GM12801 (cell line): ENCODE results near the gene AMOTL1.

Experiments used
- TF ChIP-seq, protein P1 (sequence below): IDR thresholded peaks from one replicate; pipeline ENCODE4 v1.5.1; 2011; ENCODE audit warnings: control low read depth; ENCODE audit not compliant: insufficient read length; ENCODE audit errors: extremely low read depth

AMOTL1 gene

DNA sequence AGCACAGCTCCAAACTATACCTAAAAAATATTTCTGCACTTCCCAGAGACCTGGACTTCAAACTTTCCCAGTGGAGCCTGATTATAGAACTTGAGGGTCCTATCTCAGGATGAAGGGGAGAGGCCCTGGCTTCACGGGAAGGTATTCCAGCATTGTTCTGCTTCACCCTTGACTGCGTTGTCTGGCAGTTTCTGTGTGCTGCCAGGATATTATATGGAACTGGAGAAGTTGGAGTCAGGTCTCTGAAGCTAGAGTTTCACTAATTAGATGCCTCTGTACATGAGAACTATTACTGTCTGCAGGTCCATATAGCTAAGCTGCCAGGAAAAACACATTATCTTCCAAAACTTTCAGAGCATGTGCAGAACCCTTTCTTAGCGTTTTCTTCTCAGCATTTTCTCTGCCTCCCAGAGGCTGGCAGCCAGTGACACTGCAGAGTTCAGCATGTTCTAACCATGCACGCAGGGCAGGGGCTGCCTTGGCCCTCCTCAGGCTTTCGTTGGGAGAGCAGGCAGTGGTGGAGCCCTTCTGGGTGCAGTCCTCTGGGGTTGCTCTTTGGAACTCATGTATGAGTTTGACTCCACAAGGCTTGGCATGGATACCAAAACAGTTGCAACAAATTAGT, 105.9 kb downstream of the AMOTL1 start:
- TF ChIP-seq, protein P1, sequence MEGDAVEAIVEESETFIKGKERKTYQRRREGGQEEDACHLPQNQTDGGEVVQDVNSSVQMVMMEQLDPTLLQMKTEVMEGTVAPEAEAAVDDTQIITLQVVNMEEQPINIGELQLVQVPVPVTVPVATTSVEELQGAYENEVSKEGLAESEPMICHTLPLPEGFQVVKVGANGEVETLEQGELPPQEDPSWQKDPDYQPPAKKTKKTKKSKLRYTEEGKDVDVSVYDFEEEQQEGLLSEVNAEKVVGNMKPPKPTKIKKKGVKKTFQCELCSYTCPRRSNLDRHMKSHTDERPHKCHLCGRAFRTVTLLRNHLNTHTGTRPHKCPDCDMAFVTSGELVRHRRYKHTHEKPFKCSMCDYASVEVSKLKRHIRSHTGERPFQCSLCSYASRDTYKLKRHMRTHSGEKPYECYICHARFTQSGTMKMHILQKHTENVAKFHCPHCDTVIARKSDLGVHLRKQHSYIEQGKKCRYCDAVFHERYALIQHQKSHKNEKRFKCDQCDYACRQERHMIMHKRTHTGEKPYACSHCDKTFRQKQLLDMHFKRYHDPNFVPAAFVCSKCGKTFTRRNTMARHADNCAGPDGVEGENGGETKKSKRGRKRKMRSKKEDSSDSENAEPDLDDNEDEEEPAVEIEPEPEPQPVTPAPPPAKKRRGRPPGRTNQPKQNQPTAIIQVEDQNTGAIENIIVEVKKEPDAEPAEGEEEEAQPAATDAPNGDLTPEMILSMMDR: no peak

DNA sequence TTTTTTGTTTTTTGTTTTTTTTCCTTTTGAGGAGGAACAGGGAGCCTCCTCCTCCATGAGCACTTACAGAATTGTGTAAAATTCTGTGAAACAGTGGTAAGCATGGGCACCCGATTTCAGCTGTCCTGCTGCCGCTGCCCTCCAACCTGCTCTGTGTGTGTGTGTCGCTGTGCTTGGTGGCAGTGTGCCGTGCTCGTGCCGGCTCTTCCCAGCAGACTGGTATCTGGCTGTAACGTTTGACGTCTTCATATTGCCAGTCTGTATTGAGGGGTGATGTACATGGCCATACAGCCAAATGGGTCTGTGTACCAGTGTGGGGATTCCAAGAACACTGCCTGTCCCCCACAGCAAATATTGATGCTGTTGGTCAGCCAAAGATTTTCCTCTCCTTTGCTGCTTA, 108.1 kb downstream of the AMOTL1 start:
- TF ChIP-seq, protein P1: no peak

DNA sequence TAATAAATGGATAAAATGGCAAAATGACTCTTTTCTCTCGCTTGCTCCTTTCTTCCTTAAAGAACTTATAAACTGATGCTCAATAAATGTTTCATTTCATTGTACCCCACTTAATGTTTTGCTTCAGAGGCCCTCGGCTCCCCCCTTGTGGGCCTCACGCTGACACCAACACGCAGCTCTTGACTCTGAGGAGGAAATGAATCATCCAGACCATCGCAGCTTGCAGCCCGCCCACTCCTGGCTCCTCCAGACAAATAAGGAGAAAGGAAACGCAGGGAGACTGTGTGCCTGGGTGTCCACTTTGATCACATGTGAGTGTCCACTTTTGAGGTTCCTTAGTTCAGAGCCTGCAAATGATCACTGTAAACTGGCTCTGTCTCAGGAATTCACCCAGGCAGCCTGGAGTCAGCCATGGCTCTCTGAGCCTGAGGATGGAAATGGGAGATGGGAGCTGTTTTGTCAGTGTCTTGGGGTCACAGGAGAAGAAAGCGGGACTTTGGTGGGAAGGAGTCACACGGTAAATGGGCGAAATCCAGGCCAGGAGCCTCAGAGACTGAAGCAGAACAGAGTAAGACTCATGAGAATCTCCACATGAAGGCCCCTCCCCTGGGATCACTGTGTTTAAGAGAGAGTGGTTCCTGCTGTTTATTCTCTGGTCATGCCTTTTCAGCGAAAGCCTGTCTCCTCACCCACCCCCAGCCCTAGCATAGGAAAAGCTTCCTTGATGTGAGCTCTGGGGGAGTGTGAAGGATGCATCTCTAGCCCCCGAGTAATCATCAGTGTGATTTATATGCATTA, 108.7 kb downstream of the AMOTL1 start:
- TF ChIP-seq, protein P1: no peak

DNA sequence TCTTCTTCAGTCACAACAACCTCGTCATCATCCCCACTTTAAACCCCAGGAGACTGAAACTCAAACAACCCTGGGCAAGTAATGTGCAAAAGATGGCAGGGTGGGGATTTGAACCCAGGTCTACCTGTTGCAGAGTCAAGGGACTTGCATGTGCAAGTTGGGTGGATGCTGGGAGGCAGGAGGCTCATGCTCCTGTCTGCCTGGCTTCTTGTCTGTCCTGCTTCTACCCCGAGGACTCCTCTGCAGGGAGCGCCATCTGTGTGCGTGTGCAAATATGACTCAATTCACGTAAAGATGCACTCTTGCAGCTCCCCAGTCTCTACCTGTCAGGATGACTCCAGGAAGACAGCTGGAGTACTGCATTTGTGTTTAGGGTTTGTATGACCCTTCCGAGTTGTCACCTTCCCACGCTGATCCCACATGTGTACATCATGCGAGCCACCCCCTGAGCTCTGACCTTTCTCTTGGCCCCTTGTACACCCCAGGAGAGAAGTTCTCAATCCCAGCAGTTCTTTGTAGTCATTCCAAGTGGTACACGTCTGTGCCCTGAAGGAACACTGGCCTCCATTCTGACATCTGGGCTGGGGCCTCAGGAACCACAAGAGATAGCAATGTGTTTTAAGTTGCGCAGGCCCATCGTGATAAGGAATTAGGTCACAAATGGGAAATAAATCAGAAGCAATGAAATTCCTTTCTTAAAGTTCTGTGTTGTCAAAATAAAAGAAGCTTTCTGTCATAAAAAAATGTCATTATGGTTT, 109.5 kb downstream of the AMOTL1 start:
- TF ChIP-seq, protein P1: no peak

DNA sequence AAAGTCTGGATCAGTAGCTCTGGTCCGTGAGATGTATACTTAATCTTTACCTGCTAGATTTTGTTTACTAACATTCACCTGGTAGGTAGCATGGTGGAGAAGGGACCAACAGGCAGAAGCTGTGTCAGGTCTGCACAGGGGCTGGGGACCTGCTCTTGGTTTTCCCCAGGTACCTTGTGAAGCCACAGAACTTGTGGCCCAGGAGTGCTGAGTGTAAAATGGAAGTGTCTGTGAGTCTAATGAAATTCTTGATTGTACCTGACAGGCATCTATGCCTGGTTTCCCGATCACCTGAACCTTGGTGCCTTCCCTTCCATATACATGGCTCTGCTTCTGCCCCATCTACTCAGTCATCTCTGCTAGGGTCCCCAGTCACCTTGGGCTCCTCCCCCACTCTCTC, 110.8 kb downstream of the AMOTL1 start:
- TF ChIP-seq, protein P1: no peak

DNA sequence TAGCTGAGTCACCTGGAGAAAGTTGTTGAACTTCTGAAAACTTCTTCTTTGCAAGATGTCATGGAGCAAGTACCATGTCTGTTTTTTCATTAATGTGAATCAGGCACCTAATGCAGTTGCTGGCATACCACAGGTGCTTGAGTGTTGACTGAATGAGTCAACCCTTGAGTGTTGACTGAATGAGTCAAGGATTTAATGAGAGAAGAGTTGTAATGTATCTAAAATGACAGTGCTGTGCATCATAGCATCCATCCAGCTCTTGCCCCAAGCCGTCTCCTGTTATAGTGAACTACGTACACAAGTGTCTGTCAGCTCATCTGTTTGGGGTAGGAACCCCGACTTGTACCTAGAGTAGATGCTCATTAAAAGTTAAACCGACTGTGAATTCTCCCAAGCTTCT, 112.1 kb downstream of the AMOTL1 start:
- TF ChIP-seq, protein P1: no peak

DNA sequence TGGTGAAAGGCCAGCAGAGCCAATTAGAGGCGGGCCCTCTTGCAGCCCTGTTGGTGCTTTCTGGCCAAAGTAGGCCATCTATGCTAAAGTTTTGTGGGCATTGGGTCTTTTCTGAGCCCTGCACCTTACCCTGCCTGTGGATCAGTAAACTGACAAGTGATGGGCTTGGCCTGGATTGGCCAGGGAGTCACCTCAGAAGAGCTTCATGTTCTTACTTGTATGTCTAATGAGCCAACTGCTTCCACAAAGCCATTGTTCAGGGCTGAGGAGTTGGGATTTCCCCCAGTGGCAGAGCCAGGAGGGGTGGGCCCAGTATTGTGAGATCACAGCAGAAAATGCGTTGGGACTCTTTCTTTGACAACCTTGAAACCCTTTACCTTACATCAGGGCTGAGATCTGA, 114.8 kb downstream of the AMOTL1 start:
- TF ChIP-seq, protein P1: no peak
